ENCODE measurements around the gene RAB34. TPM values are rescaled to one million over a fixed set of nuclear protein-coding genes. Genes with fewer than 3 reads are reported as not detected.

Gene RAB34
- total RNA-seq, 1 donor from 2014 or later = 63.5 TPM

GRCh38 chr17:28702026-28702751 lies 15.5 kb downstream of the RAB34 start:
- intact Hi-C loops (cut with DNase I) = no loop called here
- H3K9me3 ChIP-seq = no peaks in the 10 kb centered on the region
- peaks cover 66% of the 10 kb centered on the region for H3K36me3 ChIP-seq
- no peak for TF ChIP-seq CTCF (IDR thresholded peaks at IDR 0.05)
- ATAC-seq = no peak
- H3K4me1 ChIP-seq = no peaks in the 10 kb centered on the region
- H3K27ac ChIP-seq = no peak overlapping the region
- no peaks in the 10 kb centered on the region for H3K27me3 ChIP-seq
- DNase-seq = no peak
- H3K4me3 ChIP-seq = no peak overlapping the region

- peaks cover 78% of the 10 kb centered on the region for H3K36me3 ChIP-seq
- intact Hi-C loops (cut with DNase I) = no loop called here
- no peak for DNase-seq
- no peak overlapping the region for H3K27ac ChIP-seq
- H3K27me3 ChIP-seq = no peaks in the 10 kb centered on the region
- H3K9me3 ChIP-seq = no peaks in the 10 kb centered on the region
- ATAC-seq = no peak
- no peak overlapping the region for H3K4me3 ChIP-seq
- H3K4me1 ChIP-seq = no peaks in the 10 kb centered on the region
- no peak for TF ChIP-seq CTCF (IDR thresholded peaks at IDR 0.05)
These were observed 16.7 kb downstream of the RAB34 start for GRCh38 chr17:28700830-28701492.

GRCh38 chr17:28700278-28700677 lies 17.4 kb downstream of the RAB34 start:
- TF ChIP-seq CTCF (IDR thresholded peaks at IDR 0.05) = no peak
- peaks cover 85% of the 10 kb centered on the region for H3K36me3 ChIP-seq
- no peaks in the 10 kb centered on the region for H3K27me3 ChIP-seq
- no peak overlapping the region for H3K27ac ChIP-seq
- ATAC-seq = no peak
- no peaks in the 10 kb centered on the region for H3K9me3 ChIP-seq
- DNase-seq = no peak
- H3K4me3 ChIP-seq = no peak overlapping the region
- intact Hi-C loops (cut with DNase I) = no loop called here
- H3K4me1 ChIP-seq = no peaks in the 10 kb centered on the region

GRCh38 chr17:28698253-28698941 lies 19.3 kb downstream of the RAB34 start:
- Histone ChIP-seq H3K9me3 (no peaks in the 10 kb centered on the region), H3K4me1 (no peaks in the 10 kb centered on the region), H3K36me3 (peaks cover 98% of the 10 kb centered on the region), H3K27ac (no peak overlapping the region), H3K4me3 (no peak overlapping the region), H3K27me3 (no peaks in the 10 kb centered on the region)
- DNase-seq = no peak
- no peak for ATAC-seq
- intact Hi-C loops (cut with DNase I) = no loop called here
- TF ChIP-seq CTCF (IDR thresholded peaks at IDR 0.05) = no peak

GRCh38 chr17:28693869-28694268 lies 23.8 kb downstream of the RAB34 start:
- Histone ChIP-seq H3K4me1 (no peaks in the 10 kb centered on the region), H3K9me3 (no peaks in the 10 kb centered on the region), H3K27me3 (no peaks in the 10 kb centered on the region), H3K36me3 (peaks cover 100% of the 10 kb centered on the region), H3K27ac (no peak overlapping the region), H3K4me3 (no peak overlapping the region)
- TF ChIP-seq CTCF (IDR thresholded peaks at IDR 0.05) = no peak
- DNase-seq (no peak), ATAC-seq (no peak)
- intact Hi-C loops (cut with DNase I) = no loop called here
